NT2/D1 (cell line): ENCODE data around the gene EPB41L2.
"Not testable (repeated sequence)": the region's sequence is repeated elsewhere in the genome, so short reads cannot be mapped to it uniquely, and the experiment has no call there.

Source experiments
- DNase-seq: peaks from one replicate; pipeline ENCODE4 v3.0.0-alpha.2; 2011; ENCODE audit warnings: low read depth, low spot score
- H3K27me3 ChIP-seq: 2 replicates; pipeline ENCODE4 v1.6.0; 2011; ENCODE audit warnings: mild to moderate bottlenecking; ENCODE audit not compliant: insufficient read length, insufficient read depth
- H3K36me3 ChIP-seq: 2 replicates; pipeline ENCODE4 v1.6.1; 2011; ENCODE audit warnings: mild to moderate bottlenecking, low read length, mixed read lengths; ENCODE audit not compliant: insufficient read depth, insufficient read length
- H3K4me1 ChIP-seq: 2 replicates; pipeline ENCODE4 v1.5.1; 2011; ENCODE audit not compliant: insufficient read depth, insufficient read length
- H3K4me3 ChIP-seq: 2 replicates; pipeline ENCODE4 v1.5.1; 2011; ENCODE audit warnings: low read depth; ENCODE audit not compliant: insufficient read length
- H3K9ac ChIP-seq: 2 replicates; pipeline ENCODE4 v1.6.0; 2011; ENCODE audit warnings: low read depth; ENCODE audit not compliant: insufficient read length
- H3K9me3 ChIP-seq: 2 replicates; pipeline ENCODE4 v1.5.1; 2011; ENCODE audit warnings: mild to moderate bottlenecking, low read length; ENCODE audit not compliant: insufficient read depth
- SUZ12 ChIP-seq: IDR thresholded peaks from 2 replicates; pipeline ENCODE4 v1.6.1; 2011; ENCODE audit not compliant: insufficient read length, insufficient read depth; ENCODE audit errors: extremely low read depth
- YY1 ChIP-seq: IDR thresholded peaks from 2 replicates; pipeline ENCODE4 v1.6.1; 2011; ENCODE audit not compliant: insufficient read length, insufficient read depth
- ZNF274 ChIP-seq: IDR thresholded peaks from 2 replicates; pipeline ENCODE4 v1.6.1; 2011; ENCODE audit warnings: mild to moderate bottlenecking, low read depth, low read length

The EPB41L2 gene

GRCh38 chr6:131093334-131093733, 30.3 kb upstream of the EPB41L2 start:
- no peaks in the 10 kb centered on the region for H3K36me3 ChIP-seq
- no peak for TF ChIP-seq YY1
- no peak for TF ChIP-seq SUZ12
- no peak for TF ChIP-seq ZNF274
- H3K9ac ChIP-seq, result no peak overlapping the region
- no peaks in the 10 kb centered on the region for H3K9me3 ChIP-seq
- DNase-seq, result no peak
- no peaks in the 10 kb centered on the region for H3K4me1 ChIP-seq
- no peak overlapping the region for H3K4me3 ChIP-seq
- H3K27me3 ChIP-seq, result no peaks in the 10 kb centered on the region

DNA sequence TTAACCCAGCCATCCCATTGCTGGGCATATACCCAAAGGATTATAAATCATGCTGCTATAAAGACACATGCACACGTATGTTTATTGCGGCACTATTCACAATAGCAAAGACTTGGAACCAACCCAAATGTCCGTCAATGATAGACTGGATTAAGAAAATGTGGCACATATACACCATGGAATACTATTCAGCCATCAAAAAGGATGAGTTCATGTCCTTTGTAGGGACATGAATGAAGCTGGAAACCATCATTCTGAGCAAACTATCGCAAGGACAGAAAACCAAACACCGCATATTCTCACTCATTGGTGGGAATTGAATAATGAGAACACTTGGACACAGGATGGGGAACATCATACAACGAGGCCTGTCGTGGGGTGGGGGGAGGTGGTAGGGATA, 28.9 kb upstream of the EPB41L2 start:
- H3K9me3 ChIP-seq, H3K4me1 ChIP-seq: not testable (repeated sequence)

GRCh38 chr6:131090339-131090738, 27.3 kb upstream of the EPB41L2 start:
- H3K4me1 ChIP-seq, H3K27me3 ChIP-seq, H3K9me3 ChIP-seq, H3K4me3 ChIP-seq, H3K9ac ChIP-seq, H3K36me3 ChIP-seq, DNase-seq: not testable (repeated sequence)

More for the DNA sequence above, 28.9 kb upstream of the EPB41L2 start:
- not testable (repeated sequence) for H3K27me3 ChIP-seq, H3K4me3 ChIP-seq, H3K36me3 ChIP-seq, H3K9ac ChIP-seq, DNase-seq

GRCh38 chr6:131084982-131085381, 21.9 kb upstream of the EPB41L2 start:
- DNase-seq, result no peak
- Histone ChIP-seq H3K36me3 (no peaks in the 10 kb centered on the region), H3K27me3 (no peaks in the 10 kb centered on the region), H3K4me1 (no peaks in the 10 kb centered on the region), H3K9me3 (peaks cover 9% of the 10 kb centered on the region; the same call in 1 of the 2 replicates), H3K4me3 (no peak overlapping the region), H3K9ac (no peak overlapping the region)
- no peak for TF ChIP-seq SUZ12
- TF ChIP-seq YY1, result no peak
- TF ChIP-seq ZNF274, result no peak

DNA sequence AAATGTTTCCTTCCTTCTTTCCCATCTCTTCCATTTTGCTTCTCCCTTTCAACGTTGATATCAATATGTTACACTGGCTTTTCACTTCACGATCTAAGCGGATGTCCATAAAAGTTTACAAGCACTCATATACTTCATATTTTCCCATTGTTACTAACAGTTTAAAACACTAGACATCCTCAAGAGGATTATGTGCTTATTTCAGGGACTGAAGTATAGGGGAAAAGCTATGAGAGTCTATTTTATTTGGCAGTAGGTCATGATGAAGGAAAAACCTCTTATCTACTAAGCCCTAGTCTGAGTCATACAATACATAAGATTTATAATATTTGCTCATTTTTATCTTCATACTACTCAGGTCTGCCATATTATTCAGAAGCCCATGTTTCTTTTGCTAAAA, 20.6 kb upstream of the EPB41L2 start:
- TF ChIP-seq SUZ12, result no peak
- H3K4me3 ChIP-seq, result no peak overlapping the region
- no peaks in the 10 kb centered on the region for H3K4me1 ChIP-seq
- no peaks in the 10 kb centered on the region for H3K36me3 ChIP-seq
- no peaks in the 10 kb centered on the region for H3K27me3 ChIP-seq
- H3K9ac ChIP-seq, result no peak overlapping the region
- H3K9me3 ChIP-seq, result peaks cover 9% of the 10 kb centered on the region; the same call in 1 of the 2 replicates
- no peak for DNase-seq

GRCh38 chr6:131082335-131082734, 19.3 kb upstream of the EPB41L2 start:
- Histone ChIP-seq H3K9ac (no peak overlapping the region), H3K4me1 (no peaks in the 10 kb centered on the region), H3K9me3 (peaks cover 9% of the 10 kb centered on the region; the same call in 1 of the 2 replicates), H3K4me3 (no peak overlapping the region), H3K36me3 (no peaks in the 10 kb centered on the region), H3K27me3 (no peaks in the 10 kb centered on the region)
- TF ChIP-seq YY1, result no peak
- no peak for TF ChIP-seq SUZ12
- no peak for DNase-seq

- TF ChIP-seq SUZ12 (no peak), ZNF274 (no peak), YY1 (no peak)
- no peaks in the 10 kb centered on the region for H3K36me3 ChIP-seq
- no peak overlapping the region for H3K4me3 ChIP-seq
- no peaks in the 10 kb centered on the region for H3K27me3 ChIP-seq
- H3K9ac ChIP-seq, result no peak overlapping the region
- H3K4me1 ChIP-seq, result no peaks in the 10 kb centered on the region
- DNase-seq, result no peak
- H3K9me3 ChIP-seq, result no peaks in the 10 kb centered on the region; the same call in 1 of the 2 replicates
Measured at GRCh38 chr6:131080084-131080483, 17.0 kb upstream of the EPB41L2 start.

DNA sequence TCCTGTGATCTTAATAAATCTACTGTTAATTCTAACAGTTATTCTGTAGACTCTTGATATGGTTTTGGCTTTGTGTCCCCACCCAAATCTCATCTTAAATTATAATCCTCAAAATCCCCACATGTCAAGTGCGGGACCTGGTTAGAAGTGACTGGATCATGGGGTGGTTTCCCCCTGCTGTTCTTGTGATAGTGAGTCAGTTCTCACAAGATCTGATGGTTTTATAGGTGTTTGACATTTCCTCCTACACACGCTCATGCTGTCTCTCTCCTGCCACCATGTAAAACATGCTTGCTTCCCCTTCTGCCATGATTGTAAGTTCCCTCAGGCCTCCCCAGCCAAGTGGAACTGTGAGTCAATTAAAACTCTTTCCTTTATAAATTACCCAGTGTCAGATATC, 10.5 kb upstream of the EPB41L2 start:
- Histone ChIP-seq H3K36me3 (no peaks in the 10 kb centered on the region), H3K4me1 (no peaks in the 10 kb centered on the region), H3K9me3 (no peaks in the 10 kb centered on the region), H3K27me3 (no peaks in the 10 kb centered on the region), H3K4me3 (no peak overlapping the region), H3K9ac (no peak overlapping the region)
- no peak for DNase-seq
- TF ChIP-seq YY1, result no peak
- TF ChIP-seq SUZ12, result no peak
- TF ChIP-seq ZNF274, result no peak
